Effector memory CD4-positive, alpha-beta T cell (primary cell): Measurements from ENCODE around the gene CXCL1.

ENCODE experiments used
- DNase-seq, 3 donors: peaks; one replicate each; pipeline ENCODE4 v3.0.0-alpha.2; 2020
- H3K27ac ChIP-seq: 2 replicates; pipeline ENCODE4 v1.7.0; 2013; ENCODE audit warnings: mild to moderate bottlenecking, low read length, moderate library complexity; ENCODE audit not compliant: insufficient read depth, poor library complexity, severe bottlenecking
- H3K27me3 ChIP-seq: replicated peaks from 2 replicates; pipeline ENCODE4 v1.7.0; 2013; ENCODE audit warnings: mild to moderate bottlenecking, low read length; ENCODE audit not compliant: insufficient read depth, control insufficient read depth, poor library complexity, severe bottlenecking
- H3K36me3 ChIP-seq: 2 replicates; pipeline ENCODE4 v1.7.0; 2013; ENCODE audit warnings: mild to moderate bottlenecking, low read length, moderate library complexity; ENCODE audit not compliant: control insufficient read depth, insufficient read depth
- H3K4me1 ChIP-seq: 2 replicates; pipeline ENCODE4 v1.7.0; 2013; ENCODE audit warnings: low read length, mild to moderate bottlenecking; ENCODE audit not compliant: control insufficient read depth, insufficient read depth, poor library complexity, severe bottlenecking
- H3K4me3 ChIP-seq: 2 replicates; pipeline ENCODE4 v1.7.0; 2013; ENCODE audit warnings: low read length, low read depth, mild to moderate bottlenecking; ENCODE audit not compliant: insufficient read depth, poor library complexity, severe bottlenecking
- H3K9me3 ChIP-seq: 2 replicates; pipeline ENCODE4 v1.7.0; 2013; ENCODE audit warnings: mild to moderate bottlenecking, low read length, moderate library complexity; ENCODE audit not compliant: control insufficient read depth

CXCL1 gene

GRCh38 chr4:73864365-73864764 lies 4.8 kb upstream of the CXCL1 start:
- Histone ChIP-seq H3K36me3 (no peaks in the 10 kb centered on the region), H3K4me1 (no peaks in the 10 kb centered on the region)
- DNase-seq, result no peak

GRCh38 chr4:73864961-73865360 lies 4.2 kb upstream of the CXCL1 start:
- H3K27ac ChIP-seq, result no peak overlapping the region
- H3K9me3 ChIP-seq, result no peaks in the 10 kb centered on the region
- H3K36me3 ChIP-seq, result no peaks in the 10 kb centered on the region
- H3K4me1 ChIP-seq, result no peaks in the 10 kb centered on the region
- no peaks in the 10 kb centered on the region for H3K27me3 ChIP-seq
- H3K4me3 ChIP-seq, result no peak overlapping the region
- DNase-seq, result no peak

More at GRCh38 chr4:73864365-73864764, 4.8 kb upstream of the CXCL1 start:
- Histone ChIP-seq H3K27ac (no peak overlapping the region), H3K9me3 (no peaks in the 10 kb centered on the region), H3K27me3 (no peaks in the 10 kb centered on the region), H3K4me3 (no peak overlapping the region)

GRCh38 chr4:73865431-73866096 lies 3.6 kb upstream of the CXCL1 start:
- no peaks in the 10 kb centered on the region for H3K27me3 ChIP-seq
- H3K4me1 ChIP-seq, result no peaks in the 10 kb centered on the region
- no peak overlapping the region for H3K27ac ChIP-seq
- DNase-seq, result no peak
- no peaks in the 10 kb centered on the region for H3K36me3 ChIP-seq
- no peaks in the 10 kb centered on the region for H3K9me3 ChIP-seq
- H3K4me3 ChIP-seq, result no peak overlapping the region

- no peak for DNase-seq
- H3K4me3 ChIP-seq, result no peak overlapping the region
Observed at GRCh38 chr4:73866246-73866645, 2.9 kb upstream of the CXCL1 start.

GRCh38 chr4:73867783-73868182 lies 1.4 kb upstream of the CXCL1 start:
- H3K4me3 ChIP-seq, result no peak overlapping the region
- DNase-seq, result no peak
- no peaks in the 10 kb centered on the region for H3K9me3 ChIP-seq
- no peaks in the 10 kb centered on the region for H3K4me1 ChIP-seq
- H3K27me3 ChIP-seq, result no peaks in the 10 kb centered on the region
- H3K36me3 ChIP-seq, result no peaks in the 10 kb centered on the region
- H3K27ac ChIP-seq, result no peak overlapping the region

More at GRCh38 chr4:73866246-73866645, 2.9 kb upstream of the CXCL1 start:
- H3K27me3 ChIP-seq, result no peaks in the 10 kb centered on the region
- H3K36me3 ChIP-seq, result no peaks in the 10 kb centered on the region
- H3K4me1 ChIP-seq, result no peaks in the 10 kb centered on the region
- H3K27ac ChIP-seq, result no peak overlapping the region
- H3K9me3 ChIP-seq, result no peaks in the 10 kb centered on the region

- no peak overlapping the region for H3K4me3 ChIP-seq
- DNase-seq, result no peak
- H3K9me3 ChIP-seq, result no peaks in the 10 kb centered on the region
- H3K4me1 ChIP-seq, result no peaks in the 10 kb centered on the region
- no peaks in the 10 kb centered on the region for H3K36me3 ChIP-seq
- H3K27me3 ChIP-seq, result no peaks in the 10 kb centered on the region
- no peak overlapping the region for H3K27ac ChIP-seq
Observed at GRCh38 chr4:73868206-73869129, 725 bp upstream of the CXCL1 start.

- no peaks in the 10 kb centered on the region for H3K27me3 ChIP-seq
- no peak overlapping the region for H3K27ac ChIP-seq
- H3K4me1 ChIP-seq, result no peaks in the 10 kb centered on the region
- no peaks in the 10 kb centered on the region for H3K9me3 ChIP-seq
- no peak overlapping the region for H3K4me3 ChIP-seq
- DNase-seq, result no peak
- H3K36me3 ChIP-seq, result no peaks in the 10 kb centered on the region
Observed at GRCh38 chr4:73870260-73870659, 1.1 kb downstream of the CXCL1 start.

GRCh38 chr4:73870768-73871167 lies 1.6 kb downstream of the CXCL1 start:
- H3K27ac ChIP-seq, result no peak overlapping the region

GRCh38 chr4:73871511-73872310 lies 2.5 kb downstream of the CXCL1 start:
- H3K4me1 ChIP-seq, result no peaks in the 10 kb centered on the region
- H3K4me3 ChIP-seq, result no peak overlapping the region
- H3K9me3 ChIP-seq, result no peaks in the 10 kb centered on the region
- no peaks in the 10 kb centered on the region for H3K27me3 ChIP-seq
- no peak for DNase-seq
- no peak overlapping the region for H3K27ac ChIP-seq
- no peaks in the 10 kb centered on the region for H3K36me3 ChIP-seq

More at GRCh38 chr4:73870768-73871167, 1.6 kb downstream of the CXCL1 start:
- Histone ChIP-seq H3K9me3 (no peaks in the 10 kb centered on the region), H3K4me1 (no peaks in the 10 kb centered on the region), H3K4me3 (no peak overlapping the region), H3K27me3 (no peaks in the 10 kb centered on the region), H3K36me3 (no peaks in the 10 kb centered on the region)
- no peak for DNase-seq
